GM12801 (cell line): ENCODE results near the gene SLC17A2.

ENCODE experiments used
- CTCF ChIP-seq: IDR thresholded peaks from one replicate; pipeline ENCODE4 v1.5.1; 2011; ENCODE audit warnings: control low read depth; ENCODE audit not compliant: insufficient read length; ENCODE audit errors: extremely low read depth

Gene SLC17A2

DNA sequence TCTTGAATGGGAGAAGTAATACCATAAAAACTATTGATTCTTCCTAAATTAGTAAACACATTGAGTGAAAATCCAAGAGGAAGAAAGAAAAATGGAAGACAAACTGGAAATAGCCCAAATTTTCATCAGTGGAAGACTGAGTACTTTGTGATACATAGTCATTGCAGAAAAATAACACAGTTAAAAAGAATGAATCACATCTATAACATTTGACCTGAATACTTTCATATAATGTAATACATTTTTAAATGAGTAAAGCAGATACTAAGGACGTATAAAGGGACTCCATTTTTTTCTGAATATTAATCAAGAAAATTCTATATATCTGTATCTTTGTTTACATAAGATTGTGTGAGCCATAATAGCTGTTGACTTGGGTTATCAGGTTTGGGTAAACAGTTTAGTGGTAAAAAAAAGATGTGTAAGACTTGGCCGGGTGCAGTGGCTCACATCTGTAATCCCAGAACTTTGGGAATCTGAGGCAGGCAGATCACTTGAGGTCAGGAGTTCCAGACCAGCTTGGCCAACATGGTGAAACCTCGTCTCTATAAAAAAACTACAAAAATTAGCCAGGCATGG is 4.3 kb upstream of the SLC17A2 start:
- no peak for TF ChIP-seq CTCF

- TF ChIP-seq CTCF, result no peak
These were observed 3.7 kb upstream of the SLC17A2 start for GRCh38 chr6:25934156-25934555.

GRCh38 chr6:25931411-25931709 is 869 bp upstream of the SLC17A2 start:
- no peak for TF ChIP-seq CTCF

DNA sequence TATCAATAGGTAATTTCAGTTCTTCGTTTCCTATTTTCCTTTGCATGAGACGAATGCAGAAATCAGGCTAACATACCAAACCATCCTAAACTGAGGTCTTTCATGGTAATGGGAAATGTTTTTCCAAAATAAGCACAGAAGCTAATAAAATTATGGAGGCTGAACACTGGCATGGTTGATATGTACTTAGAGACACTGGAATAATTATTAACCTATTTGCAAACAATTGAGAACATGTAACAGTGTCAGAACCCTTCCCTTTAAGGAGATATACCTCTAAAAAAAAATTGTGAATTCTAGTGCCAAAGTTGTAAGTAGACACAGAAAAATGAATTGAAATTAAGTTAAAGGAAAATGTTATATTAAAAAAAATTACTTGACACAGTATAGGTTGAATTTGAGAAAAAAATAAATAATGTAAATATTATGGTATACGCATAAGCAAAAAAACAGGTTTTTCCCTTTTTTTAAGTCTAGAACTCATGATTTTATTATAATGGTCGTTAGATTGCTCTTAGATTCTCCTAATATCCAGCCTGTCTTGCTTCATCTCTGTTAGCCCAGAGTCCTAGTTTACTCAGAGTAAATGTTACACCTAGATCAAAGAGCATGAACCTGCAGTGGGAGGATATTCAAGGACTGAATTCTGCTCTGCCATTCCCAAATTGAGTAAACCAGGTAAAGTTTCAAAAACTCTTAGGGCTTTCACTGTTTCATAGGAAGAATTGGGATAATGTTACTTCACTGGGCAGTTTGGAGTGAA is 1.7 kb downstream of the SLC17A2 start:
- TF ChIP-seq CTCF, result no peak

- no peak for TF ChIP-seq CTCF
These were observed 2.7 kb downstream of the SLC17A2 start for GRCh38 chr6:25927756-25928216.

DNA sequence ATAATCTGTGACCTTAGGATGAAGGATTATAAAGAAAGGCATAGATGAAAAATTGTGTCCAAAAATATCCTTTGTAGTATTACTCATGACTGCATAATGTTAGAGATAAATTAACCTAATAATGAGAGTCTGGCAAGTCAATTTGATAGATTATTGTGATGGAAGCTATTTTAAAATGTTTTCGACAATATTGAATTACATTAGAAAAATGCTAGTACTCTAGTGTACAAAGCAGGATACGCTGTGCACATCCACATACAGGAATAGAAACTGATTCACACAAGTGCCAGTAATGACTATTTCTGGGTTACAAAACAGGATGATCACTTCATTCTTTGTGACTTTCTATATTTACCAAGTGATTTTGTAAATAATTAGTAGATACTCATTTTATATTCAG is 3.3 kb downstream of the SLC17A2 start:
- TF ChIP-seq CTCF, result no peak

DNA sequence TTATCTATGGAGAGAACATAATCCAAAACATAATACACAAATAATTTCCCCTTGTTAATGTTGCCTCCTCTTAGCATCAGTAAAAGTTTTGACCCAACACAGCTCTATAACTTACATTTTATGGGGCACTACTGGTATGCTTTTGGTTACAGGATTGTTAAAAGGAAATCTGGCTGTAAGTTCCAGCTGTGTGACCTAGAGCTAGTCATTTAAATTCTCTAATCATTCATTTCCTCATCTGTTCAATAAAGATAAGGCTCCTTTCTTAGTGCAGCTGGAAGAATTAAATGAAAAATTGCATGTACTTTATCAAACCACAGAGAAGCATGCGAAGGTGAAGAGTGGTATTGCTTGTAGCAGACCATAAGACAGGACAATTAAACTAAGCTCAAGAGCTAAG is 4.6 kb downstream of the SLC17A2 start:
- no peak for TF ChIP-seq CTCF
